H1 (cell line): ENCODE data around the gene NT5C1B. TPM values are rescaled to one million over a fixed set of nuclear protein-coding genes. Genes with fewer than 3 reads are reported as not detected.

Experiments used
- CTCF ChIA-PET: fragments of 300-600 bp; sonication (Branson Sonifier 250); formaldehyde crosslinking; loops from one replicate; lab custom pipeline; 2021; ENCODE audit not compliant: partially characterized antibody; lab: Charles Lee
- POLR2A ChIA-PET: fragments of 300-600 bp; sonication (Branson Sonifier 250); formaldehyde crosslinking; loops from one replicate; lab custom pipeline; 2021; ENCODE audit warnings: inconsistent platforms; ENCODE audit not compliant: partially characterized antibody; lab: Charles Lee
- DNase-seq, 2 experiments: peaks; one replicate each; pipeline versions ENCODE4 v3.0.0 to v3.0.0-alpha.2; 2010 to 2022; ENCODE audit warnings: low spot score in 2 of 2, low read depth in 1 of 2, mixed read lengths in 1 of 2
- FAIRE-seq: peaks from 2 replicates; lab custom pipeline; 2011; peaks lifted over from hg19 to GRCh38; lab: Jason Lieb, UNC
- H2AFZ ChIP-seq: 2 replicates; pipeline ENCODE4 v1.8.1; 2012; ENCODE audit warnings: low read length, inconsistent platforms
- H2AK5ac ChIP-seq: 2 replicates; pipeline ENCODE4 v1.6.1; 2013; ENCODE audit warnings: low read depth, low read length
- H2BK120ac ChIP-seq: replicated peaks from 2 replicates; pipeline ENCODE3; 2013; ENCODE audit warnings: low read depth, low read length, inconsistent platforms
- H2BK12ac ChIP-seq: 2 replicates; pipeline ENCODE4 v1.6.1; 2013; ENCODE audit warnings: low read depth, low read length
- H2BK15ac ChIP-seq: 2 replicates; pipeline ENCODE4 v1.6.1; 2013; ENCODE audit warnings: low read length
- H2BK20ac ChIP-seq: 2 replicates; pipeline ENCODE4 v1.6.1; 2013; ENCODE audit warnings: low read length
- H2BK5ac ChIP-seq: 2 replicates; pipeline ENCODE4 v1.6.1; 2013; ENCODE audit warnings: low read depth, low read length
- H3K14ac ChIP-seq: 2 replicates; pipeline ENCODE4 v1.6.1; 2013; ENCODE audit warnings: inconsistent platforms; ENCODE audit not compliant: insufficient read length
- H3K18ac ChIP-seq: 2 replicates; pipeline ENCODE4 v1.6.1; 2013; ENCODE audit warnings: low read length; ENCODE audit errors: extremely low read depth
- H3K23ac ChIP-seq: 2 replicates; pipeline ENCODE4 v1.6.1; 2013; ENCODE audit warnings: inconsistent platforms; ENCODE audit not compliant: insufficient read length
- H3K23me2 ChIP-seq: 2 replicates; pipeline ENCODE4 v1.6.1; 2013; ENCODE audit warnings: low read depth, low read length
- H3K27ac ChIP-seq: 2 replicates; pipeline ENCODE4 v1.6.1; 2011; ENCODE audit warnings: low read depth, low read length, inconsistent platforms
- H3K27me3 ChIP-seq, 4 experiments: replicated peaks in 1 of 4; 1 replicate in 1 of 4; 2 replicates in 3 of 4; pipeline versions ENCODE4 v1.6.1 to v1.8.1; 2011 to 2013; ENCODE audit warnings: low read length in 3 of 4, mild to moderate bottlenecking in 3 of 4, inconsistent platforms in 2 of 4, mixed read lengths in 2 of 4, moderate library complexity in 1 of 4; ENCODE audit not compliant: control insufficient read depth in 3 of 4, insufficient read depth in 3 of 4; ENCODE audit errors: extremely low read depth in 1 of 4
- H3K36me3 ChIP-seq, 4 experiments: 2 replicates each; pipeline versions ENCODE4 v1.6.1 to v1.8.1; 2011 to 2013; ENCODE audit warnings: mild to moderate bottlenecking in 4 of 4, low read length in 3 of 4, moderate library complexity in 2 of 4, control low read depth in 1 of 4, inconsistent platforms in 1 of 4; ENCODE audit not compliant: insufficient read depth in 4 of 4, control insufficient read depth in 2 of 4
- H3K4ac ChIP-seq: replicated peaks from 2 replicates; pipeline ENCODE3; 2013; ENCODE audit warnings: low read length, low read depth, mixed read lengths, inconsistent platforms; ENCODE audit not compliant: insufficient read length
- H3K4me1 ChIP-seq, 4 experiments: replicated peaks in 1 of 4; 1 replicate in 1 of 4; 2 replicates in 3 of 4; pipeline versions ENCODE4 v1.6.1 to v1.8.1; 2011 to 2013; ENCODE audit warnings: low read length in 3 of 4, inconsistent platforms in 2 of 4, mixed read lengths in 1 of 4; ENCODE audit not compliant: insufficient read depth in 4 of 4, control insufficient read depth in 3 of 4
- H3K4me2 ChIP-seq, 2 experiments: 2 replicates each; pipeline versions ENCODE4 v1.6.1 to v1.8.1; 2011 to 2013; ENCODE audit warnings: low read depth in 2 of 2, low read length in 2 of 2, control low read depth in 1 of 2, inconsistent platforms in 1 of 2, mild to moderate bottlenecking in 1 of 2; ENCODE audit not compliant: insufficient read depth in 1 of 2
- H3K4me3 ChIP-seq, 4 experiments: fragments of 200-600, 300-600 bp in 1 of 4; sonication (generic), shearing (Covaris generic), sonication (Bioruptor Twin) in 1 of 4; 2 replicates each; pipeline versions ENCODE4 v1.5.1 to v1.8.1; 2011 to 2016; ENCODE audit warnings: low read length in 4 of 4, low read depth in 3 of 4, control low read depth in 2 of 4, inconsistent platforms in 2 of 4, mild to moderate bottlenecking in 2 of 4, mixed read lengths in 1 of 4, moderate library complexity in 1 of 4; ENCODE audit not compliant: insufficient read depth in 2 of 4; ENCODE audit errors: extremely low read depth in 1 of 4
- H3K56ac ChIP-seq: replicated peaks from 2 replicates; pipeline ENCODE3; 2013; ENCODE audit warnings: low read depth, mild to moderate bottlenecking, mixed read lengths, low read length, inconsistent platforms; ENCODE audit not compliant: insufficient read length
- H3K79me1 ChIP-seq: 2 replicates; pipeline ENCODE4 v1.6.1; 2013; ENCODE audit warnings: low read depth, low read length, control low read depth
- H3K79me2 ChIP-seq, 2 experiments: 2 replicates each; pipeline versions ENCODE4 v1.6.1 to v1.8.1; 2012 to 2013; ENCODE audit warnings: low read length in 2 of 2, mild to moderate bottlenecking in 2 of 2, inconsistent platforms in 1 of 2; ENCODE audit not compliant: insufficient read depth in 2 of 2, control insufficient read depth in 1 of 2
- H3K9ac ChIP-seq, 4 experiments: replicated peaks in 1 of 4; 1 replicate in 1 of 4; 2 replicates in 3 of 4; pipeline versions ENCODE4 v1.6.1 to v1.8.1; 2011 to 2013; ENCODE audit warnings: low read depth in 3 of 4, low read length in 3 of 4, control low read depth in 2 of 4, mild to moderate bottlenecking in 2 of 4, moderate library complexity in 2 of 4, inconsistent platforms in 1 of 4; ENCODE audit errors: extremely low read depth in 1 of 4
- H3K9me3 ChIP-seq, 2 experiments: 2 replicates each; pipeline versions ENCODE4 v1.6.1 to v1.8.1; 2012 to 2013; ENCODE audit warnings: mild to moderate bottlenecking in 2 of 2, moderate library complexity in 2 of 2, control low read depth in 1 of 2, inconsistent platforms in 1 of 2, low read depth in 1 of 2, low read length in 1 of 2, mixed read lengths in 1 of 2; ENCODE audit not compliant: insufficient read depth in 2 of 2
- H4K20me1 ChIP-seq, 2 experiments: replicated peaks in 1 of 2; 2 replicates each; pipeline versions ENCODE3 to v1.8.1; 2011 to 2013; ENCODE audit warnings: inconsistent platforms in 2 of 2, low read length in 2 of 2, mild to moderate bottlenecking in 1 of 2; ENCODE audit not compliant: insufficient read depth in 2 of 2, control insufficient read depth in 1 of 2
- H4K5ac ChIP-seq: 2 replicates; pipeline ENCODE4 v1.6.1; 2013; ENCODE audit warnings: low read length, low read depth, mixed read lengths, inconsistent platforms; ENCODE audit not compliant: insufficient read length
- H4K8ac ChIP-seq: 2 replicates; pipeline ENCODE4 v1.8.0; 2013; ENCODE audit warnings: mild to moderate bottlenecking, moderate library complexity, low read length, inconsistent platforms; ENCODE audit not compliant: insufficient read depth; ENCODE audit errors: extremely low read depth
- H4K91ac ChIP-seq: replicated peaks from 2 replicates; pipeline ENCODE3; 2013; ENCODE audit warnings: low read length, mixed read lengths, inconsistent platforms; ENCODE audit not compliant: insufficient read length
- SP2 ChIP-seq: IDR thresholded peaks from 2 replicates; pipeline ENCODE4 v1.6.1; 2012; ENCODE audit warnings: mild to moderate bottlenecking, low read length, inconsistent platforms
- WGBS, 2 experiments: shearing (Covaris generic) in 1 of 2; methylation state at CpG; one replicate each; pipeline versions ENCODE4 v1.1.6 to v1.1.7; 2013 to 2015; ENCODE audit warnings: low lambda C conversion rate in 2 of 2, mixed read lengths in 2 of 2, inconsistent platforms in 1 of 2, low coverage in 1 of 2, missing lambda C conversion rate in 1 of 2; ENCODE audit not compliant: insufficient replicate concordance in 2 of 2, insufficient coverage in 1 of 2, insufficient read length in 1 of 2; ENCODE audit errors: extremely low coverage in 1 of 2, missing lambda C conversion rate in 1 of 2; 5-methylcytosine and 5-hydroxymethylcytosine counted together
- polyA plus RNA-seq, 7 experiments: library from polyadenylated mRNA; depleted of rRNA in 3 of 7; stranded (reverse) in 5 of 7; unstranded in 2 of 7; fragments of >200 nt in 5 of 7; fragments of 200-250 nt in 2 of 7; gene quantifications; 1 replicate in 5 of 7; 2 replicates in 1 of 7; 4 replicates in 1 of 7; pipeline versions ENCODE4 v1.2.1 to v1.2.3, GENCODE V29; 2011 to 2013; ENCODE audit warnings: missing spikeins in 2 of 7, mixed read lengths in 2 of 7
- total RNA-seq: library from RNA; stranded (reverse); fragmentation: NEBNext Ultra II Directional; extraction: Animal tissue kit (Norgen Biotek cat#: 25700); gene quantifications from 2 replicates; pipeline ENCODE4 v1.2.1, GENCODE V29; 2021

The NT5C1B gene
- total and polyA plus RNA-seq, 2 of the 8 experiments (the other 6 are each of a cell fraction or from before 2014, with no cell fraction given) = not detected

GRCh38 chr2:18546567-18546966 is 42.8 kb downstream of the NT5C1B start:
- Histone ChIP-seq H3K4me1 (peaks cover 0 to 5% (median 1%) of the 10 kb centered on the region in 4 experiments; a peak in 4 of 7 replicates), H2BK15ac (no peak overlapping the region), H3K4ac (no peak overlapping the region), H3K23me2 (no peaks in the 10 kb centered on the region), H2BK5ac (no peak overlapping the region), H3K79me2 (no peaks in the 10 kb centered on the region), H2AFZ (no peak overlapping the region), H2BK120ac (no peak overlapping the region), H2AK5ac (no peak overlapping the region), H3K9ac (no peak overlapping the region), H3K79me1 (no peaks in the 10 kb centered on the region), H3K36me3 (no peaks in the 10 kb centered on the region), H3K27me3 (no peaks in the 10 kb centered on the region), H3K4me2 (no peak overlapping the region; a peak in 1 of 4 replicates), H3K27ac (no peak overlapping the region), H2BK20ac (no peak overlapping the region), H3K56ac (no peak overlapping the region), H3K18ac (no peak overlapping the region), H3K4me3 (no peak overlapping the region), H4K20me1 (no peaks in the 10 kb centered on the region), H4K8ac (no peak overlapping the region), H3K23ac (no peak overlapping the region), H4K91ac (no peak overlapping the region), H4K5ac (no peak overlapping the region), H3K9me3 (no peaks in the 10 kb centered on the region), H2BK12ac (no peak overlapping the region), H3K14ac (no peak overlapping the region)
- POLR2A ChIA-PET = no interaction called here
- 84% methylated on average over 2 of the region's 2 CpGs; no CpG with 5 or more reads in 1 of the 2 experiments for WGBS, 2 experiments
- no peak for TF ChIP-seq SP2
- DNase-seq = no peak
- no peak for FAIRE-seq
- CTCF ChIA-PET = no interaction called here
